Testis (tissue), 3 donors: ENCODE data around the gene KLHDC9. TPM values are rescaled to one million over a fixed set of nuclear protein-coding genes. Genes with fewer than 3 reads are reported as not detected.

Source experiments
- DNase-seq: peaks from one replicate; pipeline ENCODE4 v3.0.0-alpha.2; 2019
- H3K27ac ChIP-seq, 2 donors: fragments of 200-600 bp; sonication (generic); one replicate each; pipeline ENCODE4 v1.5.1; 2019
- H3K27me3 ChIP-seq: fragments of 200-600 bp; sonication (generic); one replicate; pipeline ENCODE4 v1.5.1; 2019
- H3K36me3 ChIP-seq: fragments of 200-600 bp; sonication (generic); one replicate; pipeline ENCODE4 v1.5.1; 2017; ENCODE audit warnings: low read depth; ENCODE audit errors: missing control alignments
- H3K4me1 ChIP-seq: fragments of 200-600 bp; sonication (generic); one replicate; pipeline ENCODE4 v1.5.1; 2019
- H3K4me3 ChIP-seq, 2 donors: fragments of 200-600 bp; sonication (generic); one replicate each; pipeline ENCODE4 v1.5.1; 2017 to 2019
- H3K9me3 ChIP-seq: fragments of 200-600 bp; sonication (generic); one replicate; pipeline ENCODE4 v1.5.1; 2017
- CTCF ChIP-seq, 3 experiments: fragments of 450-650 bp in 2 of 3; fragments of 200-600 bp in 1 of 3; sonication (generic) in 1 of 3; IDR thresholded peaks; one replicate each; pipeline ENCODE4 v1.5.1; 2016 to 2019; ENCODE audit warnings: antibody characterized with exemption in 3 of 3, mild to moderate bottlenecking in 2 of 3, moderate library complexity in 1 of 3
- POLR2A ChIP-seq: fragments of 450-650 bp; IDR thresholded peaks from one replicate; pipeline ENCODE4 v1.6.1; 2017; ENCODE audit warnings: antibody characterized with exemption, mild to moderate bottlenecking, moderate library complexity
- WGBS, 2 donors: methylation state at CpG; one replicate each; pipeline ENCODE4 v1.1.5; 2018; 5-methylcytosine and 5-hydroxymethylcytosine counted together
- intact Hi-C: fragments of 100-400 bp; cut with DNase I; formaldehyde crosslinking; loops from one replicate; pipeline ENCODE4 v1.15.1; 2023; ENCODE audit warnings: low total_unique reads
- polyA plus RNA-seq: library from polyadenylated mRNA; stranded (reverse); fragments of 350-450 nt; fragmentation: Illumina TruSeq; extraction: RNeasy Lipid Tissue Mini Kit (QIAGEN cat#74804); gene quantifications from one replicate; pipeline ENCODE4 v1.2.3, GENCODE V29; 2014; ENCODE audit warnings: low read depth, low replicate concordance; ENCODE audit not compliant: insufficient read depth
- total RNA-seq, 2 donors: library from RNA; depleted of rRNA; stranded (reverse); fragments of >200 nt; gene quantifications; one replicate each; pipeline ENCODE4 v1.2.3, GENCODE V29; 2016

The KLHDC9 gene
- total and polyA plus RNA-seq, 3 donors from 2014 or later: 55.8 to 144 (median 57.2) TPM

- no peaks in the 10 kb centered on the region for H3K9me3 ChIP-seq
- intact Hi-C loops: no loop called here
Observed at GRCh38 chr1:161070761-161071160, 27.4 kb upstream of the KLHDC9 start.

GRCh38 chr1:161071886-161072371 is 26.2 kb upstream of the KLHDC9 start:
- Histone ChIP-seq H3K27me3 (no peaks in the 10 kb centered on the region), H3K27ac (no peak overlapping the region), H3K4me3 (no peak overlapping the region), H3K4me1 (no peaks in the 10 kb centered on the region), H3K9me3 (no peaks in the 10 kb centered on the region), H3K36me3 (no peaks in the 10 kb centered on the region)
- DNase-seq: peak; percentile 76
- WGBS, 2 donors: 69 to 83% methylated on average over 9 of the region's 9 CpGs
- TF ChIP-seq CTCF (IDR thresholded peaks at IDR 0.05): peak; percentile 12 to 45 (median 22)
- TF ChIP-seq POLR2A: no peak
- intact Hi-C loops: no loop called here

More at GRCh38 chr1:161070761-161071160, 27.4 kb upstream of the KLHDC9 start:
- Histone ChIP-seq H3K27me3 (no peaks in the 10 kb centered on the region), H3K36me3 (no peaks in the 10 kb centered on the region), H3K27ac (no peak overlapping the region), H3K4me1 (no peaks in the 10 kb centered on the region), H3K4me3 (no peak overlapping the region)
- WGBS, 2 donors: 89 to 94% methylated on average over 4 of the region's 4 CpGs
- TF ChIP-seq CTCF (IDR thresholded peaks at IDR 0.05): no peak
- TF ChIP-seq POLR2A: no peak
- no peak for DNase-seq

- Histone ChIP-seq H3K27me3 (no peaks in the 10 kb centered on the region), H3K36me3 (no peaks in the 10 kb centered on the region), H3K27ac (no peak overlapping the region), H3K4me1 (no peaks in the 10 kb centered on the region), H3K9me3 (no peaks in the 10 kb centered on the region), H3K4me3 (no peak overlapping the region)
- TF ChIP-seq POLR2A (no peak), CTCF (IDR thresholded peaks at IDR 0.05) (no peak)
- intact Hi-C loops: no loop called here
- DNase-seq: no peak
- 85 to 88% methylated on average over 19 of the region's 19 CpGs for WGBS, 2 donors
Observed at GRCh38 chr1:161072751-161073449, 25.3 kb upstream of the KLHDC9 start.

- no peaks in the 10 kb centered on the region for H3K36me3 ChIP-seq
- TF ChIP-seq CTCF (IDR thresholded peaks at IDR 0.05): no peak
- intact Hi-C loops: no loop called here
- no peak overlapping the region for H3K27ac ChIP-seq
- H3K4me1 ChIP-seq: no peaks in the 10 kb centered on the region
- H3K9me3 ChIP-seq: no peaks in the 10 kb centered on the region
- H3K27me3 ChIP-seq: no peaks in the 10 kb centered on the region
- WGBS, 2 donors: 0 to 83% methylated on average over 1 to 7 of the region's 7 CpGs
- no peak overlapping the region for H3K4me3 ChIP-seq
- DNase-seq: no peak
Observed at GRCh38 chr1:161073474-161074121, 24.6 kb upstream of the KLHDC9 start.
